ENCODE measurements around the gene MIOX. TPM values are rescaled to one million over a fixed set of nuclear protein-coding genes. Genes with fewer than 3 reads are reported as not detected.

MIOX gene
- total RNA-seq, 4 donors from 2014 or later: not detected

DNA sequence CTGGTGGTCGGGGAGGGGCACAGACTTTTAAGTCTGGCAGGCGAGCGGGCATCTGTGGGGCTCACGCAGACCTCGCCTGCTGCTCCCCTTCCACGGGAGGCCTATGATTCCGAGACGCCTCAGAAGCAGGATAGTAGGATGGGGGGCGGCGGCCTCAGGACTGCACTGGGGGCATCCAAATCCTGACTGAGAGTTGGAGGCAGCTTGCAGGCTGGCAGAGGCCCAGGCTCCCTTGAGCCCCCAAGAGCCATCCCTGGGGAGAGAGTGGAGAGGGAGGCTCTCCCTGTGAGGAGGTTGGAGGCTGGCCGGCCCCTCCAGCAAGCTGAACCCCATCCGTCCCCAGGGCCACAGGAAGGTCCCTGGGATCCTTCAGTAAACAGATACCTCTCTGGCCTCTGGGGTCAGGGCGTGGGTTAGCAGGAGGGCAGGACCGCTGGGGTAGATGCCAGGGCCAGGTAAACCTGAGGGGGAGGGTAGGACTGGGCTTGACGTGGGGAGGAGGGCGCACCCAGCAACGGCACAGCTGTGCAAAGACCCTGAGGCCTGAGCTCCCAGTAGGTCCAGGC is 45.1 kb upstream of the MIOX start:
- DNase-seq (ENCODE audit: low spot score) (no peak), ATAC-seq (ENCODE audit: low FRiP score) (no peak)
- TF ChIP-seq, protein P1, sequence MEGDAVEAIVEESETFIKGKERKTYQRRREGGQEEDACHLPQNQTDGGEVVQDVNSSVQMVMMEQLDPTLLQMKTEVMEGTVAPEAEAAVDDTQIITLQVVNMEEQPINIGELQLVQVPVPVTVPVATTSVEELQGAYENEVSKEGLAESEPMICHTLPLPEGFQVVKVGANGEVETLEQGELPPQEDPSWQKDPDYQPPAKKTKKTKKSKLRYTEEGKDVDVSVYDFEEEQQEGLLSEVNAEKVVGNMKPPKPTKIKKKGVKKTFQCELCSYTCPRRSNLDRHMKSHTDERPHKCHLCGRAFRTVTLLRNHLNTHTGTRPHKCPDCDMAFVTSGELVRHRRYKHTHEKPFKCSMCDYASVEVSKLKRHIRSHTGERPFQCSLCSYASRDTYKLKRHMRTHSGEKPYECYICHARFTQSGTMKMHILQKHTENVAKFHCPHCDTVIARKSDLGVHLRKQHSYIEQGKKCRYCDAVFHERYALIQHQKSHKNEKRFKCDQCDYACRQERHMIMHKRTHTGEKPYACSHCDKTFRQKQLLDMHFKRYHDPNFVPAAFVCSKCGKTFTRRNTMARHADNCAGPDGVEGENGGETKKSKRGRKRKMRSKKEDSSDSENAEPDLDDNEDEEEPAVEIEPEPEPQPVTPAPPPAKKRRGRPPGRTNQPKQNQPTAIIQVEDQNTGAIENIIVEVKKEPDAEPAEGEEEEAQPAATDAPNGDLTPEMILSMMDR (IDR thresholded peaks at IDR 0.05): no peak

DNA sequence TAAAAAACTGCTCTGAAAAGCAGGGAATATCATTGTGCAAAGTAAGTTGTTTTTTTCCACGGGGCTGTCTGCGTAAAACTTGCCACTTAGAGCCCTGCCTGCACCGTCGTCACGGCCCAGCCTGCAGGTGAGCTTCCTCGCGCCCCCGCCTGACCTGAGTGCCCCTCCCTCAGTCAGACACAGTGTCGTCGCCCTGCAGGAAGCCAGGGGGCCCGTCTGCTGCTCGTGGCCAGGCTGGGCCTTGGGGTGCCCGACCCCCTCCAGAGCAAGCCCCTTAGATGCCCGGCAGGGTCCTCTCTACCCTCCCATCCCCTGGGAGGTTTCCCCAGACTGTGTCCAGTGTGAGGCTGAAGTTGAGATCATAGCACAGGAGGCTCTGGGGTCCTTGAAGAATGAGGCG is 43.5 kb upstream of the MIOX start:
- DNase-seq (ENCODE audit: low spot score): no peak
- ATAC-seq (ENCODE audit: low FRiP score): no peak
- TF ChIP-seq, protein P1 (IDR thresholded peaks at IDR 0.05): no peak

DNA sequence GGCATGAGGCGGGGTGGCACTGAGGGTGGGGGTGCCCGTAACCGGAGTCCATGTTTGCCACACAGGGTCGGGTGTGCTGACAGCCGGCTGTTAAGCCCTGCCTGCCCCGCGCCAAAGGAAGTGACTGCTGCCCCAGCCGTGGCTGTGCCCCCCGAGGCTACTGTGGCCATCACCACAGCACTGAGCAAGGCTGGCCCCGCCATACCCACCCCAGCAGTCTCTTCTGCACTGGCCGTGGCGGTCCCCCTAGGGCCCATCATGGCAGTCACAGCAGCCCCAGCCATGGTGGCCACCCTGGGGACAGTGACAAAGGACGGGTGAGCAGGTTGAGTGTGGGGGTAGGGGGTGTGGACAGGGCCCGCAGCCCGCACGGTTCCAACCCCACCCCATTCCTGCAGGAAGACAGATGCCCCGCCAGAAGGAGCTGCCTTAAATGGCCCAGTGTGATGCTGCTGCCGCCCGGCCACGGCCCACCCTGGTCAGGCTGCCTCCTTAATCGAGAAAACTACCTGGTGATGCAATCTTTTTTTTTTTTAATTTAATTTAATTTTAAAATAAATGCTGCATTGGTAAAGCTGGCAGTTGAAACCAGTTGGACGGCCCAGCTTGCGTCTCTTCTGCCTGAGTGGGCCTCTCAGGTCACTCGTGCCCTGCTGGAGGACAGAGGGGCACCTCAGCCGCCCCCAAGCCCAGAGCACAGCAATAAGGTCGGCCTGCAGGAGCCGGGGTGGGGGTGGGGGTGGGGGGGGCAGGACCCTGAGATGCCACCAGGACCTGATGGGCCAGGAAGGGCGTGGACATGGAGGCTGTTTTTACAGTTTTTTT is 42.6 kb upstream of the MIOX start:
- DNase-seq (ENCODE audit: low spot score): no peak
- ATAC-seq (ENCODE audit: low FRiP score): peak; percentile 4
- TF ChIP-seq, protein P1 (IDR thresholded peaks at IDR 0.05): no peak

DNA sequence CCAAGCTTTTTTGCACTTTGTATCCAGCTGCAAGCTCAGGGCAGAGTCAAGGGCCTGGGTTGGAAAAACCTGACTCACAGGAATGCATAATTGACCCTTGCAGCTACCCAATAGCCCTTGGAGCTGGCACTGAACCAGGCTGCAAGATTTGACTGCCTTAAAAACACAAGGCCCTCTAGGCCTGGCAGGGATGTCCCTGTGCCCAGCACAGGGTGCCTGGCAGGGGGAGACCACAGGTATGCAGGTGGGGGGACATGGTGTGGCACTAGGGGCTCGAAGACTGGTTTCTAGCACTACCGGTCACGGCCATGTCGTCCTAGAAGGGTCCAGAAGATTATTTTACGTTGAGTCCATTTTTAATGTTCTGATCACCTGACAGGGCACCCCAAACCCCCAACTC is 42.0 kb upstream of the MIOX start:
- no peak for DNase-seq (ENCODE audit: low spot score)
- no peak for ATAC-seq (ENCODE audit: low FRiP score)
- TF ChIP-seq, protein P1 (IDR thresholded peaks at IDR 0.05): no peak

DNA sequence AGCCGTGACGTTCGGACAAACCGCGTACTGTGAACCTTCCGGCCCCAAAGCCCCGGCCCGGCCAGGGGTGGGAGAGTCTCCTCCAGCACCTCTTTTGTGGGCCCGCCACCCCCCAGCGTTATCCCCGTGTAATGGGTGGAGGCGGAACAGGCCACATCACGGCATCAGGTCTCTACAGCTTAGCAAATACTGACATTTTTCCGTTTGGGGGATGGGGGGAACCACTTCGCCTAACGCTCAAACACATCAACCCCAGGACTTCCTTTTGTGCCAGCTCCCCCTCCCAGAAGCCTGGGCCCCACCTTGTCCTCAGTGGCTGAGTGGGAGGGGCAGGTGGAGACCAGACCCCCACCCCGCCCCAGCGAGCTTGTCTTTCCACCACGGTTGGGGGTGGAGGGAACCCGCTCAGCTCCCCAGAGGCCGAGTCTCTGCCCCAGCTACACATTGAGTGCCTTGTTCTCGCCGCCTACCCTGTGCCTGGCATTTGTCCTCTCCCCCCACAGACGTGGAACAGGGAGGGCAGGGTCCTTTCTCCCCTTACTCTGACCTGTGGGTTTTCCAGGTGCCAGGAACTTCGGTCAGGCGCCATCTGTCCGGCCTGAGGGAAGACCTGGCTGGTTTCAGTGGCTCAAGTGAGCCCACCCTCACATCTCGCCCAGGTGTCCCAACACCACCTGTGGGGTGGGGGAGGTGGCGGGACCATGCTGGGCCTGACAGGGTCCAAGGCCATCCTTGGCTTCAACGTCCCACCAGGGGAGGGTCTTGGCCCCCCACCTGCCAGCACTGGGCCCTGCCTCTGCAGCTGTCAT is 41.4 kb upstream of the MIOX start:
- no peak for DNase-seq (ENCODE audit: low spot score)
- TF ChIP-seq, protein P1 (IDR thresholded peaks at IDR 0.05): no peak
- no peak for ATAC-seq (ENCODE audit: low FRiP score)

DNA sequence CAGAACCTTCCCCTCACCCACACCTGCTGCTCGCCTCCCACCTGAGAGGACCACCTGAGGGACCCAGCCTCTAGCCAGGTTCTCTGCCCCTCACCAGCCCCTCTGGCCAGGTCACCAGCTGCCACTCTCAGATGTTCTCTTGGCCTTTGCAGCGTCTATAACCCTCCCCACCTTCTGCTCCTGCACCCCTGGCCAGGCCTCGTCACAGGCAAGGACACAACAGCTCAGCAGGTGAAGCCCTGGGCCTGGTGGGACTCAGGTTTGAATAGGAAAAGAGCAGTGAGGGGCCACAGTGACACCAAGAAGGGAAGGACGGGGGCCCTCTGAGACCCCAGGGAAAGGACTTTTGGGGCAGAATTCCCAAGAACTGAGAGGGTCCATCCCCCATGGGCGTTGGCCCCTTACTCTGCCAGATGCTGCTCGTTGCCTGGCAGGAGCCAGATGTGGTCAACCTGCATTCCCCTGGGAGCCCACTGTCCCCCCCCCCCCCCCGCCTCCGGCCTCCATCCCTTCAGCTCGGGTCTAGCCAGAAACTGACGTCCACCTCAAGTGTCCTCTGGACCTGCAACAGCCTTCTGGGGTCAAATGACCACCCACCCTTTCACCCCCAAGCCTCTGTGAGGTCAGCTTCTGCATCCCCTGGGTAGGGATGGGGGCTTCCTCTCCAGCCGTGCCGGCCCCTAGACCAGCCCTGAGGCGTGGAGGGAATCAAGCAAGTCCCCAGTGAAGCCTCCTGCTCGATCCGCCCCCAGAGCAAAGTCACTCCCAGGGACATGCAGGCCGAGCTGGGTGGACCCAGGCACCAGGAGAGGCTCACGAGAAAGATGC is 40.6 kb upstream of the MIOX start:
- ATAC-seq (ENCODE audit: low FRiP score): no peak
- TF ChIP-seq, protein P1 (IDR thresholded peaks at IDR 0.05): no peak
- no peak for DNase-seq (ENCODE audit: low spot score)

All from omental fat pad (tissue), 4 donors.